ENCODE data around the gene ARHGAP8. TPM values are rescaled to one million over a fixed set of nuclear protein-coding genes. Genes with fewer than 3 reads are reported as not detected.

The ARHGAP8 gene
- total RNA-seq, 1 donor from 2014 or later: 2.8 TPM

DNA sequence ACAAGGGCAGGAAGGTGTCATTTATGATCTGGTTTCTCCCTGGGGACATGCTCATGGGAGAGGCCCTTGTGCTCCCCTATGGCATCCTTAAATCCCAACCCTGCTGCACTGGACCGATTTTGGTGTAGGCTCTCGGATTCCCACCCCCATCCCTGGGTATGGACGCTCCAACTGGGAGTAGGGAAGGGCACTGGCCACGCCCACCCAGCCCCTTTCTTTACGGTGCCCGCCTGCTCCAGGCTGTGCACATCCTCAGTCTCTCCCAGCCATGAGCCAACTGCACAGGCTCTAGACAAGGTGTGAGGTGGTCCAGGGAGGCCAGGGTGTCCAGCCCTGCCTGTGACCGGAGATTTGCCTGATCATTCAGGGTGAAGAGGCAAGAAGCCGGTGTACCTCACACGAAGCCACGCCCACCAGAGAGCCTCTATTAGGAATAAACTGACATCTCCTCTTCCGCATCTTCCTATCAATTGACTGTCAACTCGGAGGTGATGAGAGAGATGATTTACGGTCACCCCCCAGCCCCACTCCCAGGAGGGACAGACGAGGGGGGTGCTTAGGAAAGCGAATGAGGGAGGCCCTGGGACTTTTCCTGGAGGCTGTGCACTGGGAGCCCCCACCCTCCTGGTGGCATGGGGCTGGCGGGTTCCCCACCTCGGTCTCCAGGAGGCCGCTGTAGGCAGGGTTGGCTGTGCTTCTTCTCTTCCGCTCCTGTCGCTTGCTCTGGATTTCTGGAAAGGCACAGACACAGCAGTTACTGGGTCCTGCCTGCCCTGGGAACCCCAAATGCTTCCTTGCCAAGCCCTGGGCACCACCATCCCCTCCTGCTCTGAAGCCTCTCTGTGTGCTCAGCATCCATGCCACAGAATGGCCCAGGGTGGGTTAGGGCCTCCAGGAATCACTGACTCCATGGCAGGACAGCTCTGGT is 140.7 kb downstream of the ARHGAP8 start:
- Mint-ChIP-seq H3K4me1 (ENCODE audit: low read depth, unreplicated experiment) (no peaks in the 10 kb centered on the region), H3K4me3 (ENCODE audit: unreplicated experiment) (no peak overlapping the region), H3K36me3 (ENCODE audit: low read depth, unreplicated experiment) (peaks cover 3% of the 10 kb centered on the region), H3K27me3 (ENCODE audit: low read depth, unreplicated experiment) (peaks cover 4% of the 10 kb centered on the region), H3K27ac (ENCODE audit: unreplicated experiment) (no peak overlapping the region), H3K9me3 (ENCODE audit: unreplicated experiment) (no peaks in the 10 kb centered on the region)
- Histone ChIP-seq H2AFZ (ENCODE audit: low read depth, low read length) (no peak overlapping the region), H3K27ac (ENCODE audit: low read depth, low read length) (no peak overlapping the region), H3K9me3 (ENCODE audit: insufficient read depth, low read depth, low read length) (no peaks in the 10 kb centered on the region), H3K79me2 (ENCODE audit: insufficient read depth, low read length) (no peaks in the 10 kb centered on the region), H3K4me1 (ENCODE audit: insufficient read depth, low read length) (no peaks in the 10 kb centered on the region), H3K4me2 (ENCODE audit: low read length) (no peak overlapping the region), H3K27me3 (ENCODE audit: insufficient read depth, low read length) (no peaks in the 10 kb centered on the region), H3K4me3 (ENCODE audit: insufficient read depth, low read depth, low read length) (no peak overlapping the region), H3K36me3 (ENCODE audit: insufficient read depth, low read length) (no peaks in the 10 kb centered on the region), H3K9ac (ENCODE audit: low read length) (no peak overlapping the region), H4K20me1 (ENCODE audit: insufficient read depth, low read length) (no peaks in the 10 kb centered on the region)
- DNase-seq (ENCODE audit: low read depth): no peak
- no peak for TF ChIP-seq EZH2 (IDR thresholded peaks at IDR 0.05; ENCODE audit: insufficient read depth, low read length)
- TF ChIP-seq, protein P1, sequence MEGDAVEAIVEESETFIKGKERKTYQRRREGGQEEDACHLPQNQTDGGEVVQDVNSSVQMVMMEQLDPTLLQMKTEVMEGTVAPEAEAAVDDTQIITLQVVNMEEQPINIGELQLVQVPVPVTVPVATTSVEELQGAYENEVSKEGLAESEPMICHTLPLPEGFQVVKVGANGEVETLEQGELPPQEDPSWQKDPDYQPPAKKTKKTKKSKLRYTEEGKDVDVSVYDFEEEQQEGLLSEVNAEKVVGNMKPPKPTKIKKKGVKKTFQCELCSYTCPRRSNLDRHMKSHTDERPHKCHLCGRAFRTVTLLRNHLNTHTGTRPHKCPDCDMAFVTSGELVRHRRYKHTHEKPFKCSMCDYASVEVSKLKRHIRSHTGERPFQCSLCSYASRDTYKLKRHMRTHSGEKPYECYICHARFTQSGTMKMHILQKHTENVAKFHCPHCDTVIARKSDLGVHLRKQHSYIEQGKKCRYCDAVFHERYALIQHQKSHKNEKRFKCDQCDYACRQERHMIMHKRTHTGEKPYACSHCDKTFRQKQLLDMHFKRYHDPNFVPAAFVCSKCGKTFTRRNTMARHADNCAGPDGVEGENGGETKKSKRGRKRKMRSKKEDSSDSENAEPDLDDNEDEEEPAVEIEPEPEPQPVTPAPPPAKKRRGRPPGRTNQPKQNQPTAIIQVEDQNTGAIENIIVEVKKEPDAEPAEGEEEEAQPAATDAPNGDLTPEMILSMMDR (IDR thresholded peaks at IDR 0.05; ENCODE audit: insufficient read depth, low read depth, low read length): no peak
- no peak for FAIRE-seq

DNA sequence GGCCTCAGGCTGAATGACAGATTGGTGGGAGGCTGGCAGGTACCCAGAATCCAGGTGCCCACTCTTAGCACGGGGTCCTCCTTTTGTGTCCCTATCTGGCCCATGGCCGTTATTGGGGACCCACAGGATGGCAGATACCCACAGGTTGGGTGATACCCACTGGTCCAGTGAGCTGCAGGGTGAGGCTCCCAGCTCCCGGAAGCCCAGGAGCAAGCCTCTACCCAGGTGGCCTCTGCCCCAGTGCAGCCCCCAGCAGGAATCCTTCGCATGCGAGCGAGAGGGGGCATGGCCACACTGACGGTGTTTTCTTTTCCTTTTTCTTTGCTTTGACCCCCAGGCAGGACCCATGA is 141.3 kb downstream of the ARHGAP8 start:
- DNase-seq (ENCODE audit: low read depth): no peak
- no peak for FAIRE-seq

More for the DNA sequence above, 141.3 kb downstream of the ARHGAP8 start:
- Histone ChIP-seq H3K9ac (ENCODE audit: low read length) (no peak overlapping the region), H3K36me3 (ENCODE audit: insufficient read depth, low read length) (no peaks in the 10 kb centered on the region), H2AFZ (ENCODE audit: low read depth, low read length) (no peak overlapping the region), H4K20me1 (ENCODE audit: insufficient read depth, low read length) (no peaks in the 10 kb centered on the region), H3K9me3 (ENCODE audit: insufficient read depth, low read depth, low read length) (no peaks in the 10 kb centered on the region), H3K4me3 (ENCODE audit: insufficient read depth, low read depth, low read length) (no peak overlapping the region), H3K4me1 (ENCODE audit: insufficient read depth, low read length) (no peaks in the 10 kb centered on the region), H3K27me3 (ENCODE audit: insufficient read depth, low read length) (no peaks in the 10 kb centered on the region), H3K79me2 (ENCODE audit: insufficient read depth, low read length) (no peaks in the 10 kb centered on the region), H3K4me2 (ENCODE audit: low read length) (no peak overlapping the region), H3K27ac (ENCODE audit: low read depth, low read length) (no peak overlapping the region)
- Mint-ChIP-seq H3K4me1 (ENCODE audit: low read depth, unreplicated experiment) (no peaks in the 10 kb centered on the region), H3K4me3 (ENCODE audit: unreplicated experiment) (no peak overlapping the region), H3K27ac (ENCODE audit: unreplicated experiment) (no peak overlapping the region), H3K9me3 (ENCODE audit: unreplicated experiment) (no peaks in the 10 kb centered on the region), H3K27me3 (ENCODE audit: low read depth, unreplicated experiment) (peaks cover 4% of the 10 kb centered on the region), H3K36me3 (ENCODE audit: low read depth, unreplicated experiment) (peaks cover 3% of the 10 kb centered on the region)
- TF ChIP-seq EZH2 (IDR thresholded peaks at IDR 0.05; ENCODE audit: insufficient read depth, low read length): no peak
- TF ChIP-seq, protein P1 (IDR thresholded peaks at IDR 0.05; ENCODE audit: insufficient read depth, low read depth, low read length): no peak
